Stomach (tissue), 9 donors: ENCODE measurements around the gene NRP1. TPM values are rescaled to one million over a fixed set of nuclear protein-coding genes. Genes with fewer than 3 reads are reported as not detected.

ENCODE experiments used
- DNase-seq, 2 donors: peaks; one replicate each; pipeline versions ENCODE4 v3.0.0 to v3.0.0-alpha.2; 2013 to 2019
- H3K27ac ChIP-seq, 5 donors: fragments of 200-600 bp in 4 of 5; sonication (generic) in 4 of 5; one replicate each; pipeline ENCODE4 v1.5.1; 2013 to 2019; ENCODE audit warnings: mild to moderate bottlenecking in 1 of 5, moderate library complexity in 1 of 5
- H3K27me3 ChIP-seq, 3 donors: fragments of 200-600 bp; sonication (generic); one replicate each; pipeline ENCODE4 v1.5.1; 2017 to 2019; ENCODE audit warnings: mixed run types in 1 of 3
- H3K36me3 ChIP-seq, 4 donors: fragments of 200-600 bp; sonication (generic); 1 replicate in 3 of 4; 2 replicates in 1 of 4; pipeline ENCODE4 v1.5.1; 2016 to 2019
- H3K4me1 ChIP-seq, 4 donors: fragments of 200-600 bp; sonication (generic); one replicate each; pipeline ENCODE4 v1.5.1; 2016 to 2019
- H3K4me3 ChIP-seq, 4 donors: fragments of 200-600 bp; sonication (generic) in 3 of 4; one replicate each; pipeline ENCODE4 v1.5.1; 2016 to 2019; ENCODE audit warnings: mild to moderate bottlenecking in 1 of 4
- H3K9me3 ChIP-seq, 4 donors: fragments of 200-600 bp; sonication (generic); one replicate each; pipeline ENCODE4 v1.5.1; 2016 to 2019
- EP300 ChIP-seq: sonication (generic); formaldehyde crosslinking; IDR thresholded peaks from one replicate; pipeline ENCODE4 v1.6.1; 2017; ENCODE audit warnings: antibody characterized with exemption
- POLR2A ChIP-seq, 4 donors: fragments of 450-650 bp; IDR thresholded peaks; one replicate each; pipeline ENCODE4 v1.6.1; 2016; ENCODE audit warnings: antibody characterized with exemption in 4 of 4, control low read depth in 2 of 4, mild to moderate bottlenecking in 1 of 4, moderate library complexity in 1 of 4
- POLR2AphosphoS5 ChIP-seq, 3 donors: sonication (generic); formaldehyde crosslinking; IDR thresholded peaks; one replicate each; pipeline ENCODE4 v1.6.1; 2016; ENCODE audit warnings: antibody characterized with exemption in 3 of 3
- WGBS, 5 donors: extraction: QIAGEN DNeasy Blood & Tissue Kit in 3 of 5; methylation state at CpG; one replicate each; pipeline versions ENCODE4 v1.1.5 to v1.1.7; 2013 to 2018; 5-methylcytosine and 5-hydroxymethylcytosine counted together
- intact Hi-C: fragments of 100-400 bp; cut with DNase I; formaldehyde crosslinking; loops from one replicate; pipeline ENCODE4 v1.15.1; 2023; ENCODE audit warnings: low total_unique reads
- polyA plus RNA-seq, 3 donors: library from polyadenylated mRNA; stranded (reverse); fragments of 200-250 nt; gene quantifications; one replicate each; pipeline ENCODE4 v1.2.3, GENCODE V29; 2013
- total RNA-seq, 5 donors: library from RNA; depleted of rRNA; stranded (reverse); fragments of >200 nt; gene quantifications; one replicate each; pipeline versions ENCODE4 v1.1.0 to v1.2.3, GENCODE V29; 2014 to 2016
- TF ChIP-seq, protein P1 (sequence below), 7 experiments: fragments of 450-650 bp in 4 of 7; fragments of 200-600 bp in 3 of 7; sonication (generic) in 3 of 7; IDR thresholded peaks; one replicate each; pipeline ENCODE4 v1.5.1; 2016 to 2019; ENCODE audit warnings: antibody characterized with exemption in 7 of 7, control low read depth in 2 of 7, mild to moderate bottlenecking in 1 of 7
- donor health status: healthy with polysubstance abuse.
- donor health status: Bipolar disorder and iron deficiency.
- donor health status: healthy.

Gene NRP1
- total and polyA plus RNA-seq, 8 donors, result 4.6 to 94.7 (median 13.0) TPM

DNA sequence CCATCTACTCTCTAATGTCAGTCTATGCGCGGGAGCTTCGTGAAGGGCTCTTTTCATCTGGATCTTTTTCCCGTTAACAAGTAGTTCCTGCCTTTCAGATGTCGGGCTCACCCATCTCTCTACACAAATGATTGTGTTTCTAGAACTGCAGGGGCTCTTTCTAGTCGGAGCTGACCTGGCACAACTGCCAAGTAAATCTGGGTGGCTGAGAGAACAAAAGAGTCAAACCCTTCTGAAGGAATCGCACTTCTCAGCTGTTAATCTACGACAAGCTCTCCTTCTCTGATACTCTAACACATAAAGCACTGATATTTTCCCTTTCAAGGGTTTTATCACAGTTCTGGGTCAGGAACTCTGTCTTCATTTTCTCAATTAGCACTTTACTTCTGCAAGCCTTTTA is 144.7 kb downstream of the NRP1 start:
- H3K4me1 ChIP-seq, result peaks cover 16 to 21% (median 17%) of the 10 kb centered on the region in 4 donors
- intact Hi-C loops, result loop anchor here (10.0 kb wide), 1 partner anchor 145 kb away; the partner anchor contains the start of gene NRP1

GRCh38 chr10:33189363-33189762 is 145.1 kb downstream of the NRP1 start:
- H3K36me3 ChIP-seq, result peaks cover 0 to 44% (median 25%) of the 10 kb centered on the region in 4 donors
- 90 to 96% (median 94%) methylated on average over 6 of the region's 6 CpGs for WGBS, 5 donors
- TF ChIP-seq POLR2A (IDR thresholded peaks at IDR 0.05) (no peak), EP300 (no peak), POLR2AphosphoS5 (IDR thresholded peaks at IDR 0.05) (no peak)
- TF ChIP-seq, protein P1, sequence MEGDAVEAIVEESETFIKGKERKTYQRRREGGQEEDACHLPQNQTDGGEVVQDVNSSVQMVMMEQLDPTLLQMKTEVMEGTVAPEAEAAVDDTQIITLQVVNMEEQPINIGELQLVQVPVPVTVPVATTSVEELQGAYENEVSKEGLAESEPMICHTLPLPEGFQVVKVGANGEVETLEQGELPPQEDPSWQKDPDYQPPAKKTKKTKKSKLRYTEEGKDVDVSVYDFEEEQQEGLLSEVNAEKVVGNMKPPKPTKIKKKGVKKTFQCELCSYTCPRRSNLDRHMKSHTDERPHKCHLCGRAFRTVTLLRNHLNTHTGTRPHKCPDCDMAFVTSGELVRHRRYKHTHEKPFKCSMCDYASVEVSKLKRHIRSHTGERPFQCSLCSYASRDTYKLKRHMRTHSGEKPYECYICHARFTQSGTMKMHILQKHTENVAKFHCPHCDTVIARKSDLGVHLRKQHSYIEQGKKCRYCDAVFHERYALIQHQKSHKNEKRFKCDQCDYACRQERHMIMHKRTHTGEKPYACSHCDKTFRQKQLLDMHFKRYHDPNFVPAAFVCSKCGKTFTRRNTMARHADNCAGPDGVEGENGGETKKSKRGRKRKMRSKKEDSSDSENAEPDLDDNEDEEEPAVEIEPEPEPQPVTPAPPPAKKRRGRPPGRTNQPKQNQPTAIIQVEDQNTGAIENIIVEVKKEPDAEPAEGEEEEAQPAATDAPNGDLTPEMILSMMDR (IDR thresholded peaks at IDR 0.05), result no peak
- no peak overlapping the region for H3K27ac ChIP-seq
- DNase-seq, result no peak
- peaks cover 12 to 16% (median 13%) of the 10 kb centered on the region in 4 donors for H3K4me1 ChIP-seq
- H3K4me3 ChIP-seq, result no peak overlapping the region
- no peaks in the 10 kb centered on the region for H3K27me3 ChIP-seq
- no peaks in the 10 kb centered on the region for H3K9me3 ChIP-seq
- intact Hi-C loops, result no loop called here

More for the DNA sequence above, 144.7 kb downstream of the NRP1 start:
- Histone ChIP-seq H3K27me3 (no peaks in the 10 kb centered on the region), H3K9me3 (no peaks in the 10 kb centered on the region), H3K36me3 (peaks cover 0 to 42% (median 24%) of the 10 kb centered on the region in 4 donors), H3K4me3 (no peak overlapping the region), H3K27ac (no peak overlapping the region)
- no peak for DNase-seq
- TF ChIP-seq POLR2AphosphoS5 (IDR thresholded peaks at IDR 0.05) (no peak), EP300 (no peak), POLR2A (IDR thresholded peaks at IDR 0.05) (no peak)
- TF ChIP-seq, protein P1 (IDR thresholded peaks at IDR 0.05), result no peak
- 66 to 80% (median 73%) methylated on average over 8 of the region's 8 CpGs for WGBS, 5 donors

- no peaks in the 10 kb centered on the region for H3K4me1 ChIP-seq
- intact Hi-C loops, result no loop called here
- no peak overlapping the region for H3K4me3 ChIP-seq
- peaks cover 0 to 55% (median 30%) of the 10 kb centered on the region in 4 donors for H3K36me3 ChIP-seq
- no peaks in the 10 kb centered on the region for H3K9me3 ChIP-seq
- TF ChIP-seq, protein P1 (IDR thresholded peaks at IDR 0.05), result no peak
- TF ChIP-seq POLR2AphosphoS5 (IDR thresholded peaks at IDR 0.05) (no peak), POLR2A (IDR thresholded peaks at IDR 0.05) (no peak), EP300 (no peak)
- 63 to 82% (median 79%) methylated on average over 7 to 9 of the region's 9 CpGs for whole genome bisulfite sequencing, 5 donors
- no peaks in the 10 kb centered on the region for H3K27me3 ChIP-seq
- no peak overlapping the region for H3K27ac ChIP-seq
- peak in 1 of 2 donors; percentile 34 for DNase-seq
These were observed 147.0 kb downstream of the NRP1 start for GRCh38 chr10:33187427-33187999.

DNA sequence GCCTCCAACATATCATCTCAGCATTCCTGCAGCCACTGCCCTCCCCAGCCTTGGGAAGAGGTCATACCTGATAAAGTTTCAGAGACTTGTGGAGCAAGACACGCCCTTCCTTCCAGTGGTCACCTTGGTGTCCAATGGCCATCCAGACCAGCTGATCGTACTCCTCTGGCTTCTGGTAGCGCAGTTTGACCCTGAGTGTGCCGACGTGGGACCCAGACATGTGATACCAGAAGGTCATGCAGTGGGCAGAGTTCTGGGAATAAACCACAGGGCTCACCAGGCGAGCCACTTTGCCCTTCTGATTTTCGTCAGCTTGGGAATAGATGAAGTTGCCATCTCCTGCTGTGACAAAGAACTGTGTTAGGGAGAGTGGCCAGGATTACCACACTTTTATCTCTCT is 148.3 kb downstream of the NRP1 start:
- DNase-seq, result peak in 1 of 2 donors; percentile 27
- Histone ChIP-seq H3K36me3 (peaks cover 0 to 64% (median 40%) of the 10 kb centered on the region in 4 donors), H3K4me1 (no peaks in the 10 kb centered on the region), H3K27me3 (no peaks in the 10 kb centered on the region), H3K27ac (no peak overlapping the region), H3K4me3 (no peak overlapping the region), H3K9me3 (no peaks in the 10 kb centered on the region)
- 79 to 88% (median 80%) methylated on average over 7 of the region's 7 CpGs for WGBS, 5 donors
- intact Hi-C loops, result no loop called here
- TF ChIP-seq EP300 (no peak), POLR2A (IDR thresholded peaks at IDR 0.05) (no peak), POLR2AphosphoS5 (IDR thresholded peaks at IDR 0.05) (no peak)
- TF ChIP-seq, protein P1 (IDR thresholded peaks at IDR 0.05), result no peak
